ENCODE results near the gene ROR1. TPM values are rescaled to one million over a fixed set of nuclear protein-coding genes. Genes with fewer than 3 reads are reported as not detected.

The ROR1 gene
- total RNA-seq, 1 donor from 2014 or later: not detected

DNA sequence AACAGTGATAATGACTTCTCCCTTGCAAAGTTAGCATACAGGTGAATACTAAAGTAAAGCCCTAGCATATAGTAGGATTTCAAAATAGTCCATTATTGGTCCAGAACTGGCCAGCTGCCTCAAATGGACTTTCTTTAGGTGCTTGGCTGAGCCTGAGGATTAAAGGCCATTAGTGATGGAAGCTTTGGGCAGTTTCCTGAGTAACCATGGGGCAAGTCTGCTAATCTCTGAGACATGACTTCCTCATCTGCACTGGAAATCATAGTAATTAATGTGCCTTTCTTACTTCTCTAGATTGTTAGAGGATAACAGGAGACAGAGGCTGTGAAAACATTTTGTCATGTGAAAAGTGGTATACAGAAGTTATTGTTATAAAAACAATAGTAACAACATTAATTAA is 273.1 kb downstream of the ROR1 start:
- DNase-seq: no peak
- no peak overlapping the region for H3K4me3 Mint-ChIP-seq
- no peaks in the 10 kb centered on the region for H3K27me3 Mint-ChIP-seq
- intact Hi-C loops (cut with micrococcal nuclease): no loop called here
- H3K36me3 Mint-ChIP-seq (ENCODE audit: low read depth): no peaks in the 10 kb centered on the region
- H3K4me1 Mint-ChIP-seq: no peaks in the 10 kb centered on the region
- H3K9me3 Mint-ChIP-seq: no peaks in the 10 kb centered on the region
- no peak overlapping the region for H3K27ac Mint-ChIP-seq

DNA sequence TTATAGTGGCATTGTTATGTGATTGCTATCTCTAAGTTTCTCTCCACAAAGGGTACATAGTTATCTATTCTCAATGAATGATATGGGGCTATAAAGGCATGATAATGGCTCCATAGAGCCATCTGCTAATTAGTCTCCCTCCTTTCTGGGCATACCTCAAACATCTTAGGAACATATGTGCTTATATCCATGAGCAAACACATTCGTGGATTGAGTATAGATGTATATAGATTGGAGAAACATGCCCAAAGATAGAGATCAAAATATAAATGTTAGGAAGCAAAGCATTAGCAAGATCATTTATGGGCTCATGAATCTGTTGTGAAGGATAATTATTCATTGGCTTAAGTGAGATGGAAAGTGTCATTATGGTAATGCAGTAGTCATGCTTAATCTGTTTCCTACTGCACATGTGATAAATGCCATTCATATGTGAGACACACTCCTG is 273.8 kb downstream of the ROR1 start:
- DNase-seq: no peak
- H3K4me3 Mint-ChIP-seq: no peak overlapping the region
- no peaks in the 10 kb centered on the region for H3K36me3 Mint-ChIP-seq (ENCODE audit: low read depth)
- H3K4me1 Mint-ChIP-seq: no peaks in the 10 kb centered on the region
- intact Hi-C loops (cut with micrococcal nuclease): no loop called here
- no peaks in the 10 kb centered on the region for H3K9me3 Mint-ChIP-seq
- H3K27me3 Mint-ChIP-seq: no peaks in the 10 kb centered on the region
- H3K27ac Mint-ChIP-seq: no peak overlapping the region

DNA sequence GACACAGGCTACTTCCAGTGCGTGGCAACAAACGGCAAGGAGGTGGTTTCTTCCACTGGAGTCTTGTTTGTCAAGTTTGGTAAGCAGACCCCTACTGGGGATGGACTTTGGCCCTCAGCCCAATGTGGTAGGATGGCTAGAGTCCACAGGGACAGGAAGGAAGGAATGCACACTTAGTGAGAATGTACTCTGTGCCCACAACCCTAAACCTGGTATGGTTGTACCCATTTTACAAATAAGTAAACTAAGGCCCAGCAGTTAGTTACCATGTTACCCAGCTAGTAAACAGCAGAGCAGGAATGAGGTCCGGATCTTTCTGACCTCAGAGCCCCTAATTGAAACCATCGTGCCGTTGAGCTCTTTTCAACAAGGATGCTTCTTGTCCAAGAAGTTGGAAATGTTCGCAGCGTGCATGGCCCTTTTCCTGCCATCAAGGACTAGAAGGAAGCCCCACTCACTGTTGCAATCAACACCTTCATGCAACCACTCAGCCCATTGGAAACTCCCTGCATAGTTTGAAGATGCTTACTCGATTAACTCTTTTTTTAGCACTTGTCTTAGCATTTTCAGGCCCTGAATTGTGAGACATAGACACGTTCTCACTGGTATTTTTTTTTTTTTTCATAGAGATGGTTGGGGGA is 276.2 kb downstream of the ROR1 start:
- Mint-ChIP-seq H3K4me3 (no peak overlapping the region), H3K27ac (no peak overlapping the region), H3K4me1 (no peaks in the 10 kb centered on the region), H3K36me3 (ENCODE audit: low read depth) (no peaks in the 10 kb centered on the region), H3K27me3 (peaks cover 5% of the 10 kb centered on the region), H3K9me3 (no peaks in the 10 kb centered on the region)
- intact Hi-C loops (cut with micrococcal nuclease): no loop called here
- no peak for DNase-seq

- Mint-ChIP-seq H3K27me3 (peaks cover 5% of the 10 kb centered on the region), H3K36me3 (ENCODE audit: low read depth) (no peaks in the 10 kb centered on the region), H3K4me3 (no peak overlapping the region), H3K9me3 (no peaks in the 10 kb centered on the region), H3K27ac (no peak overlapping the region), H3K4me1 (no peaks in the 10 kb centered on the region)
- intact Hi-C loops (cut with micrococcal nuclease): no loop called here
- DNase-seq: no peak
Measured at GRCh38 chr1:64050601-64051000, 276.8 kb downstream of the ROR1 start.

GRCh38 chr1:64051796-64052195 is 278.0 kb downstream of the ROR1 start:
- no peak for DNase-seq
- H3K4me3 Mint-ChIP-seq: no peak overlapping the region
- no peak overlapping the region for H3K27ac Mint-ChIP-seq
- intact Hi-C loops (cut with micrococcal nuclease): no loop called here
- H3K27me3 Mint-ChIP-seq: peaks cover 5% of the 10 kb centered on the region
- no peaks in the 10 kb centered on the region for H3K36me3 Mint-ChIP-seq (ENCODE audit: low read depth)
- H3K9me3 Mint-ChIP-seq: no peaks in the 10 kb centered on the region
- H3K4me1 Mint-ChIP-seq: no peaks in the 10 kb centered on the region

GRCh38 chr1:64052777-64053176 is 279.0 kb downstream of the ROR1 start:
- peaks cover 5% of the 10 kb centered on the region for H3K27me3 Mint-ChIP-seq

GRCh38 chr1:64055310-64055709 is 281.5 kb downstream of the ROR1 start:
- Mint-ChIP-seq H3K36me3 (ENCODE audit: low read depth) (no peaks in the 10 kb centered on the region), H3K4me3 (no peak overlapping the region), H3K4me1 (no peaks in the 10 kb centered on the region), H3K9me3 (no peaks in the 10 kb centered on the region), H3K27ac (no peak overlapping the region), H3K27me3 (peaks cover 5% of the 10 kb centered on the region)
- DNase-seq: no peak
- intact Hi-C loops (cut with micrococcal nuclease): no loop called here

More at GRCh38 chr1:64052777-64053176, 279.0 kb downstream of the ROR1 start:
- Mint-ChIP-seq H3K4me3 (no peak overlapping the region), H3K4me1 (no peaks in the 10 kb centered on the region), H3K9me3 (no peaks in the 10 kb centered on the region), H3K36me3 (ENCODE audit: low read depth) (no peaks in the 10 kb centered on the region), H3K27ac (no peak overlapping the region)
- intact Hi-C loops (cut with micrococcal nuclease): no loop called here
- no peak for DNase-seq

DNA sequence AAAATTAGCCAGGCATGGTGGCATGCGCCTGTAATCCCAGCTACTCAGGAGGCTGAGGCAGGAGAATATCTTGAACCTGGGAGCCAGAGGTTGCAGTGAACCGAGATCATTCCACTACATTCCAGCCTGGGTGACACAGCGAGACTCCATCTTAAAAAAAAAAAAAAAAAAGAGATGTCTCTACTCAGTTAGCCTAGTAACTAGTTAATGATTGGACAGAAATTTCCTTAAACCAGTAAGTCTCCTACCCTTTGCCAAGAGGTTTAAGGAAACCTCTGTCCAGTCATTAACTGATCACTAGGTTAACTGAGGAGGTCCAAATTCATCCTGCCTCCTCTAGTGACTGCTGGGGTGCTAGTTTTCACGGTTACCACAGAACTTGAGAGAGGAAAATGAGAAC is 285.7 kb downstream of the ROR1 start:
- no peak overlapping the region for H3K4me3 Mint-ChIP-seq
- no peak overlapping the region for H3K27ac Mint-ChIP-seq
- intact Hi-C loops (cut with micrococcal nuclease): no loop called here
- no peaks in the 10 kb centered on the region for H3K36me3 Mint-ChIP-seq (ENCODE audit: low read depth)
- H3K9me3 Mint-ChIP-seq: no peaks in the 10 kb centered on the region
- H3K27me3 Mint-ChIP-seq: peaks cover 3% of the 10 kb centered on the region
- H3K4me1 Mint-ChIP-seq: peaks cover 9% of the 10 kb centered on the region
- DNase-seq: no peak

DNA sequence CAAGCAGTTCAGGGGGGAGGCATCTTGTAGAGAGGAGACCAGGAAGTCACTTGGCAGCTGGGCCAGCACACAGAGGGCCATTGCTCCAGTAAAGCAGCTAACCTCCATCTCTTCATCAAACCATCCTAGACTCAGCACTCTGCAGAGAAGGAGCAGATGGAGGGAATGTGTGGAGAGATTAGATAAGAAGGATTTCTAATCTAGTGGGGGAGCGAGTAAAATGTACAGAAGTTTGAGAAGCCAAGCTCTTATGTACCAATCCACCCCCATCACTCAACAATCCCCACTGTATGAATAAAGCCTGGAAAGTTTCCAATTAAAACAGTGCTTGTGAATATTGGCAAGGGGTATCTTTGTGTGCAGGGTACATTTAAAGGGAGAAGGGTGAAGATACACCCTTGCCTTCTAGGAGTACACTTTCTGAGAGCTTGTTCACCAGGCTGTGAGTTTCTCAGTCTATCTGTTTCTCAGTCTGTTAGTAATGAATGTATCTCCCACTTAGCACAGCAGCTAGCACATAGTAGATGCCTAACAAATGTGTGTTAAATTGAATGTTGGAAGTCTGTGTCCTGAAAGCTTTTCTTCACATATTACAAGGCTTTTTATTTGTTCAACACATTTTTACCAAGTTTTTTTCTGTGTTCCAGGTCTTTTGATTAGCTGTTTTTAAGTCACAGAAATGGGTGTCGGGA is 286.9 kb downstream of the ROR1 start:
- H3K27me3 Mint-ChIP-seq: no peaks in the 10 kb centered on the region
- peaks cover 9% of the 10 kb centered on the region for H3K4me1 Mint-ChIP-seq
- H3K36me3 Mint-ChIP-seq (ENCODE audit: low read depth): no peaks in the 10 kb centered on the region
- H3K27ac Mint-ChIP-seq: no peak overlapping the region
- intact Hi-C loops (cut with micrococcal nuclease): no loop called here
- DNase-seq: no peak
- no peaks in the 10 kb centered on the region for H3K9me3 Mint-ChIP-seq
- H3K4me3 Mint-ChIP-seq: no peak overlapping the region

DNA sequence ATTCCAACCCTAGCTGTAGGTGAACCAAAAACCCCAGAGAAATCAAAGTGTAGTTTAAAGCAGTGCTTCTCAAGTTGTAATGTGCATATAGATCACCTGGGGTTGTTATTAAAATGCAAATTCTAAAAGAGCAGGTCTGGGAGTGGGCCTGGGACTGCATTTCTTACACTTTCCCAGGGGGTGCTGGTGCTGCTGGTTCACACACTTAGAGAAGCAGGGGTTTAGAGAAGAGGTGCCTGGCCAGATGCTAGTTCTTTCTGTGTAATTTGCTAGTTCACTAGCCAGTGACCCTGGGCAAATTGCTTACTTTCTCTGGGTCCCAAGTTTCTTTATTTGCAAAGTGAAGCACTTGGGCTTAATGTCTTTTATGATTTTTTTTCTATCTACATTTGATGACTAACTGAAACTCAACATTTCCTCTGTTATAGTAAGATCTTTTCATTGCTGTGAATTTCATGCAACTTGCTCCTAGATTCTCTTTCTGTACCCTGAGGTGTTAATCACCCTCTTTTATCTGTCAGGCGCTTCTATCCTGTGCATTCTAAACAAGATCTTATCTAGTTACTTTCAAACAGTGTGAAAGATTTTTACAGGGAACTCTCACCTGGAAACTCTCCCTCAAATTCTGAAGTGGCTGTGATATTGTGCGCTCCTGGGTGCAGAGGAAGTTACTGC is 287.8 kb downstream of the ROR1 start:
- Mint-ChIP-seq H3K9me3 (no peaks in the 10 kb centered on the region), H3K4me3 (no peak overlapping the region), H3K36me3 (ENCODE audit: low read depth) (no peaks in the 10 kb centered on the region), H3K4me1 (peaks cover 9% of the 10 kb centered on the region), H3K27ac (no peak overlapping the region), H3K27me3 (no peaks in the 10 kb centered on the region)
- no peak for DNase-seq
- intact Hi-C loops (cut with micrococcal nuclease): no loop called here

GRCh38 chr1:64062529-64062928 is 288.7 kb downstream of the ROR1 start:
- no peaks in the 10 kb centered on the region for H3K27me3 Mint-ChIP-seq
- intact Hi-C loops (cut with micrococcal nuclease): no loop called here
- peaks cover 9% of the 10 kb centered on the region for H3K4me1 Mint-ChIP-seq
- H3K9me3 Mint-ChIP-seq: no peaks in the 10 kb centered on the region
- DNase-seq: no peak
- no peaks in the 10 kb centered on the region for H3K36me3 Mint-ChIP-seq (ENCODE audit: low read depth)
- H3K27ac Mint-ChIP-seq: no peak overlapping the region
- no peak overlapping the region for H3K4me3 Mint-ChIP-seq

DNA sequence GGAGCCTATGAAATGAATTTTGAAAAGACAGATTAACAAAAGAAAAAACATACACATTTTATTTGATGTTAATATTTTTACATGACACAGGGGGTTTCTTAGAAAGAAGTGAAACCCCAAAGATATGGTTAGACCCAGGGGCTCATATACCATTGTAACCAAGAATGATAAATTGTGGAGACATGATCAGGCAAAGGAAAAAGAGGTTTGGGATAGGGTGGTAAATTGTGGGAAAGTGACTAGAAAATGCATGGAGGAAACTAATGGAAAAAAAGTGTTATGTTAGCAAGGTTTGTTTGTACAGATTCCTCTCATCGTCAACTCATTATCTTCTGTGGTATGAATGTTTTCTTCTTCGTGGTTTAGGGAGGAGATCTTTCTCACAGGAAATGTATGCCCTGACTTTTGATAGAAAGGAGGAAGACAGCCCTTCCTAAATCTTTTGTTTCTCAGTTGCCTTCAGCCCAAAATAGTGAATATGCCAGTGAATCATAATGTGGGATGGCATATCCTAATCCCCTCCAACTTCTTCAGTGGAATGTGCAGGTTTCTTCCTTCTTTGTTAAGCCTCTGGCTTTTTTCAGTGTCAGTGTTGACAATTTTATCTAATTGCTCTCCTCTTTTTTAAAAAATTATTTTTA is 289.2 kb downstream of the ROR1 start:
- no peak overlapping the region for H3K27ac Mint-ChIP-seq
- H3K27me3 Mint-ChIP-seq: no peaks in the 10 kb centered on the region
- DNase-seq: no peak
- intact Hi-C loops (cut with micrococcal nuclease): no loop called here
- no peak overlapping the region for H3K4me3 Mint-ChIP-seq
- H3K36me3 Mint-ChIP-seq (ENCODE audit: low read depth): no peaks in the 10 kb centered on the region
- H3K4me1 Mint-ChIP-seq: peaks cover 9% of the 10 kb centered on the region
- H3K9me3 Mint-ChIP-seq: no peaks in the 10 kb centered on the region

GRCh38 chr1:64065571-64065970 is 291.8 kb downstream of the ROR1 start:
- no peaks in the 10 kb centered on the region for H3K9me3 Mint-ChIP-seq
- H3K4me3 Mint-ChIP-seq: no peak overlapping the region
- H3K27ac Mint-ChIP-seq: no peak overlapping the region
- no peak for DNase-seq
- no peaks in the 10 kb centered on the region for H3K36me3 Mint-ChIP-seq (ENCODE audit: low read depth)
- peaks cover 9% of the 10 kb centered on the region for H3K4me1 Mint-ChIP-seq
- intact Hi-C loops (cut with micrococcal nuclease): no loop called here
- H3K27me3 Mint-ChIP-seq: no peaks in the 10 kb centered on the region
